Measurements from ENCODE around the gene LIN7C.
"Not testable (repeated sequence)": the region's sequence is repeated elsewhere in the genome, so short reads cannot be mapped to it uniquely, and the experiment has no call there.

GRCh38 chr11:27517490-27517889 lies 10.9 kb upstream of the LIN7C start:
- TF ChIP-seq CTCF, POLR2A (IDR thresholded peaks at IDR 0.05): not testable (repeated sequence)
